H1 (cell line): Measurements from ENCODE around the gene GP1BB.

Experiments used
- CBX8 ChIP-seq: fragments of 300-800, 300-1000 bp; sonication (generic); IDR thresholded peaks from 2 replicates; pipeline ENCODE4 v1.7.1; 2016; ENCODE audit warnings: low read depth, low read length, borderline replicate concordance
- EP300 ChIP-seq, 2 experiments: IDR thresholded peaks; 1 replicate in 1 of 2; 2 replicates in 1 of 2; pipeline ENCODE4 v1.6.1; 2011 to 2012; ENCODE audit warnings: low read depth in 2 of 2, low read length in 2 of 2, mild to moderate bottlenecking in 2 of 2, borderline replicate concordance in 1 of 2, inconsistent platforms in 1 of 2, moderate library complexity in 1 of 2
- SP4 ChIP-seq: IDR thresholded peaks from 2 replicates; pipeline ENCODE4 v1.6.1; 2012; ENCODE audit warnings: low read length, inconsistent platforms
- ZNF274 ChIP-seq: IDR thresholded peaks from 2 replicates; pipeline ENCODE4 v1.7.0; 2012; ENCODE audit warnings: low read length, borderline replicate concordance; ENCODE audit errors: extremely low read depth
- TF ChIP-seq, protein P1 (sequence below), 3 experiments: IDR thresholded peaks; 1 replicate in 2 of 3; 2 replicates in 1 of 3; pipeline versions ENCODE4 v1.5.1 to v1.6.1; 2011; ENCODE audit warnings: low read length in 3 of 3, mild to moderate bottlenecking in 3 of 3, inconsistent platforms in 2 of 3, low read depth in 1 of 3, moderate library complexity in 1 of 3; ENCODE audit not compliant: insufficient read depth in 1 of 3; ENCODE audit errors: control extremely low read depth in 1 of 3

DNA sequence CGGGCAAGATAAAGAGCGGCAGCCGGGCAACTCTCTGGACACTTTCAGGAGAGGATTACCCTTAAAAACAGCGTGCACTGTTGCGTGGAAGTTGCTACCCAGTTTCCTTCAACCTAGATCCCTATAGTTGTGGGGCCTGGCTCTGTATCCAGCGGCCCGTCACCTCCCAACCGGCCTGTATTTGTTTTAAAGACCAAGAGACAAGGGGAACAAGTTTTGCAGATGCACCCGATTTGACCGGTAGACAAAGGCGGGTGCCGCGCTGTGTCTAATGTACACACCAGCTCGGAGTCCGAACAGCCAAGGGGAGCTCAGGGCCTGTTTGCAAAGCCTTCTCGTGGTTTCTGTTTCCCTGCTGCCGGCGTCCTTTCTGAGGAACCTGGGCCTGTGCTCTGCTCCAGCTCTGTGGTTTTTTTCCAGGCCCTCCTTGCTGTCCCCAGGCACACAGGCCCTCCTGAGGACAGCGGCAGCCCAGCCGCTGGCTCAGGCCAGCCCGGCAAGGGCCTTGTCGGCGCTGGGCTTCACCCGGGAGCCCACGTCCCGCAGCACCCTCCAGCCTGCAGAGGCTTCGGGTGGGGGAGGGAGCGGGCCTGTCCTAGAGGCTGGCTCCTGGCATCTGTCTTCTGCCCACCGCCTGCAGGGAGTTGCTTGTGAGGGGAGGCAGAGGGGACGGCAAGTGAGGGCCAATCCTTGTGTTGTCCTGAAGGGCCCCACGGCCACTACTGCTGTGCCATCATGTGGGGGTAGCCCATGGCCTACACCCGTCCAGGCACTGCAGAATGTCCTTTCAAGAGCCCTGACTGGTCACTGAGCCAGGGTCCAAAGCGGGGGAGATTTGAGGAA is 38.6 kb downstream of the GP1BB start:
- no peak for TF ChIP-seq EP300 (IDR thresholded peaks at IDR 0.05; ENCODE audit: borderline replicate concordance in 1 of 2, low read depth in 2 of 2, low read length in 2 of 2)
- TF ChIP-seq, protein P1, sequence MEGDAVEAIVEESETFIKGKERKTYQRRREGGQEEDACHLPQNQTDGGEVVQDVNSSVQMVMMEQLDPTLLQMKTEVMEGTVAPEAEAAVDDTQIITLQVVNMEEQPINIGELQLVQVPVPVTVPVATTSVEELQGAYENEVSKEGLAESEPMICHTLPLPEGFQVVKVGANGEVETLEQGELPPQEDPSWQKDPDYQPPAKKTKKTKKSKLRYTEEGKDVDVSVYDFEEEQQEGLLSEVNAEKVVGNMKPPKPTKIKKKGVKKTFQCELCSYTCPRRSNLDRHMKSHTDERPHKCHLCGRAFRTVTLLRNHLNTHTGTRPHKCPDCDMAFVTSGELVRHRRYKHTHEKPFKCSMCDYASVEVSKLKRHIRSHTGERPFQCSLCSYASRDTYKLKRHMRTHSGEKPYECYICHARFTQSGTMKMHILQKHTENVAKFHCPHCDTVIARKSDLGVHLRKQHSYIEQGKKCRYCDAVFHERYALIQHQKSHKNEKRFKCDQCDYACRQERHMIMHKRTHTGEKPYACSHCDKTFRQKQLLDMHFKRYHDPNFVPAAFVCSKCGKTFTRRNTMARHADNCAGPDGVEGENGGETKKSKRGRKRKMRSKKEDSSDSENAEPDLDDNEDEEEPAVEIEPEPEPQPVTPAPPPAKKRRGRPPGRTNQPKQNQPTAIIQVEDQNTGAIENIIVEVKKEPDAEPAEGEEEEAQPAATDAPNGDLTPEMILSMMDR (IDR thresholded peaks at IDR 0.05; ENCODE audit: control extremely low read depth in 1 of 3, insufficient read depth in 1 of 3, low read depth in 1 of 3, low read length in 3 of 3): no peak
- no peak for TF ChIP-seq ZNF274
- no peak for TF ChIP-seq SP4
- TF ChIP-seq CBX8: peak; percentile 85; the same call in 1 of the 2 replicates
